HT1080 (cell line): Measurements from ENCODE around the gene PCDH9. TPM values are rescaled to one million over a fixed set of nuclear protein-coding genes. Genes with fewer than 3 reads are reported as not detected.

ENCODE experiments used
- DNase-seq: peaks from one replicate; pipeline ENCODE4 v3.0.0-alpha.2; 2015; ENCODE audit warnings: low read depth
- total RNA-seq: library from RNA; depleted of rRNA; stranded (reverse); fragments of >200 nt; shearing (Covaris generic); gene quantifications from 2 replicates; pipeline ENCODE4 v1.2.3, GENCODE V29; 2014

Gene PCDH9
- total RNA-seq, 1 experiment from 2014 or later = 0.92 TPM

DNA sequence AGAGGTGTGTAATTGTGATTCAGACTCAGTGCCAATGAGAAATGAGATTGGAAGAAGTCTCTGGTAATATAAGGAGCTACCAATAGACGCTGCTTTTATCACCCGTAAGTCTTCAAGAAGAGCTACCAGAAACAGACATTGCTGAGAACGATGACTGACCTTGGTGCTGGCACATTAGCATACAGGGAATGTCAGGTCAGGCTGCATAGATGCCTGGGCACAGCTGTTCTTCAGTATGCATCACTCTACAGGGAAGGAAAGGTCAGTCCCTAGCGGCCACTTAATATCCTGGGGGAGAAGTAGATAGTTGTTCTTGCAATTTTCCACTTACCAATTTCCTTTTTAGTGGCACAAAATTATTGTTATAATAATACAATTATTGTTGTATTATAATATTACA lies 380.4 kb downstream of the PCDH9 start:
- no peak for DNase-seq

DNA sequence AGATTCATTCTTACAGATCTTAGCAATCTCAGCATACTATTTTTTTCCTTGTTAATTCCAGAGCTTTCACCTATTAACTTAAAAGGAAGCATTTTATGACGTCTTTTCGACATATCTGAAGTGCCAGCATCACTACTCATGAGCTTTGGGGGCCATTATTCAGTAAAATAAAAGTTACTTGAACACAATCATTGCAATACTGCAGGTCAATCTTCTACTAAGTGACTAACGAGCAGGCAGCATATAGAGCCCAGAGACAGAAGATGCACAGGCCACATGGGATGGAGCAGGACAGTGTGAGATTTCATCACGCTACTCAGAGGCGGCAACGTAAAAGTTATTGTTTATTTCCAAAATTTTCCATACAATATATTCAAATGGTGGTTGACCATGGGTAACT lies 382.6 kb downstream of the PCDH9 start:
- no peak for DNase-seq

DNA sequence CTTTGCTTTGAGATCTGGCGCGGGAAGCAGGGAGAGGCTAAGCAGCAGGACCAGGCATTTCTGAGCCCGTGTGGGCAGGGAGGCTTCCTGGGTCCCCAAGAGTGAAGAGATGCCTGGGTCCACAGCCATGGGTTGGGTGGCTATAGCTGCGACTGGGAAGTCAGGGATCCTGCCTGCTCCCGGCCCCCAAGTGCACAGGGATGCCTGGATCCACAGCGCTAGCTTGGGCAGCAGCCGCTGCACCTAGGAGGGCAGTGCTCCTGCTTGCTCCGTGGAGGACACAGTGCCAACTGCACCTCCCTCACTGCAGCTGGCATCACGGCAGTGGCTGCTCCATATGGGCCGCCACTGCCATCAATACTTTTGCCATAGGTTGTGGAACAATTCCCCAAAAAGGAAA lies 384.7 kb downstream of the PCDH9 start:
- no peak for DNase-seq

DNA sequence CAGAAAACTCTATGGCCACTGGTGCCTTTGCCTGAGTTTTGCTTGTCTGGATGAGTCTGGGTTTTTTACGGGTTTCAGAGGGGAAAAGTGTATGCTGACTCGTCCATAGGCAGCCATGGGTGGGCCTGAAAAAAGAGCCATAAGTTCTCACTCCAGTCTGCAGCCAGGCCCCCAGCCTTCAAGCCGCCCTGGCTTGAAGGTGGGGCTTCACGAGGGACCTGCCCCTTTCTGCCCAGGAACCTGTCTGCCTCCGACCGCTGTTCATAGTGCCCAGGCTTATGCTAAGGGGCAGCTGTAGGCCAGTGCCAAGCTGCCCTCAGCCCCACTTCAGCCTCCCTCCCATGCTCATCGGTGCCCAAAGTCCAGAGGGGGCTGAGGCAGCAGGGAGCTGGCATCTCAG lies 385.2 kb downstream of the PCDH9 start:
- DNase-seq = no peak

DNA sequence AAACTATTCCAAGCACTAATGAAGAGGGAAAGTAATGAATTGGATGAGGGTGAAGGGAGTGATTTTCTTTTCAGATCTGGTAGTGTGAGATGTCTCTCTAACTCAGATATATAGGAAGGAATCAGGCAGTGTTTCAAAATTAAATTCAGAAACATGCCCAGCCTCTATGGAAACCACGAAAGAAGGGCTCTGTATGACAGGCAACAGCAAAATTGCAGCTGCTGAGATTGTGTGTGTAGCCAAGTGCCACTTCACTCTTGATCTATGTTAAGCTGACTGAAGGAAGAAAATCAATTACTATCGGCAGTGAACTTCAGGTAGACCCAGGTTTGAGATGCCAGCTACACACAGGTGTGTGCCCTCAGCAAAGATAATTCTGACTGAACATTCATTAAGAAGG lies 387.4 kb downstream of the PCDH9 start:
- DNase-seq = no peak

DNA sequence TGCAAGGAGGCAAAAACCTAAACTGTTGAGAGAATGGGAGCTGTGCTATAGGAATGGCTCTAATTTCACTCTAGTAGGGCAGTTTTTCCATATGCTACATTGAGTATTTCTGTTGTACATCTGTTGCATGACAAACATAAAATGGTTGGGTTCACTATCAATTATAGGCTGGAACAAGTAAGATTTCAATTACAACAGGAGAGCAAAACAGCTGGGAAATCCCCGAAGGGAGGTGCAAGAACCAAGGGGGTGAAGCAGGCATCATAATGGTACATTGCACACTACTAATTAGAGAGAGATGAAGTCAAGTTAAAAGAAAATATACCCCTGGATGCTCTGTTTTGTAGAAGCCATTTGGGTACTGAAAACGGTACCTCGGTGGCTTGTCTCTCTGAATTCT lies 389.5 kb downstream of the PCDH9 start:
- DNase-seq = no peak

DNA sequence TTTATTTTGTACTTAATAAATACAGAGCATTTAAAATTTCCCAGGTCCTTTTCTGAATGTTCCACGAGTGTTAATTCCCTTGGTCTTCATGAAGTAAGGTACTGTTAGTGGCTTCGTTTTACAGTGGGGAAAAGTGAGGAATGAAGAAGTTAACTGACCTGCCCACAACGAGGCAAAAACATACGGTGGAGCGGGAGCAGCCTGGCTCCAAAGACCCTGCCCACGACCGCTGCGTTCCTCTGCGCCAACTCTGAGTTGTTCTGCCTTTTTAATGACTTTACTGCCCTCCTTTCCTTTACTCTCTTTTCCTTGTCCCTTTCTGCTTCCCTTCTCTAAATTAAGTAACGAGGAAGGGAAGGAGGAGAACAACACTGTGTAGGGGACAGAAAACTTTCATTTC lies 392.9 kb downstream of the PCDH9 start:
- no peak for DNase-seq

DNA sequence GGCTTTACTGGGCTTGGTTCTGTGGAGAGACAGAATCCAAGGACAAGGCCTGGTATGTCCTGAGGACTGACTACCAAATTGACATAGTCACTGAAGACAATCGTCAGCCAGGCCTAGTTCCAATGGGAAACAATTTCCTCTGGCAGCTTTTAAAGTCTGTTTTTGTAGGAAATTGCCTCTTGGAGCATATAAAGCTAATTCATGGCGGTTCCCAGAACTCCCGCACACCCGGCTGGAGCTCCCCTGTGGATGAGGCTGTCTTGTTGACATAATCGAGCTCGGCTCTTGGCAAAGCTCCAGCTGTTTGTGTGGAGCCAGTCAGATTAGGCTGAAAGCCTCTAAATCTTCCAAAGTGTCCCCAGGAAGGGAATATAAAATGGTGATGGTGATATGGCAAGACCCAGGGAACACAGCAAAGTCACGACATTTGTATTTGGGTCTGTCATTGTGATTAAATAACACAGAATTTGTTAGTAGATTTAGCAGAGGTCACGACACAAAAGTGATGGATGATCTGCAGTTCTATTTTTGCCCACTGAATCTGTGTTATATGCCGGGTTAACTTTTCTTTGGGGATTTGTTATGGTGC lies 395.0 kb downstream of the PCDH9 start:
- DNase-seq = no peak

DNA sequence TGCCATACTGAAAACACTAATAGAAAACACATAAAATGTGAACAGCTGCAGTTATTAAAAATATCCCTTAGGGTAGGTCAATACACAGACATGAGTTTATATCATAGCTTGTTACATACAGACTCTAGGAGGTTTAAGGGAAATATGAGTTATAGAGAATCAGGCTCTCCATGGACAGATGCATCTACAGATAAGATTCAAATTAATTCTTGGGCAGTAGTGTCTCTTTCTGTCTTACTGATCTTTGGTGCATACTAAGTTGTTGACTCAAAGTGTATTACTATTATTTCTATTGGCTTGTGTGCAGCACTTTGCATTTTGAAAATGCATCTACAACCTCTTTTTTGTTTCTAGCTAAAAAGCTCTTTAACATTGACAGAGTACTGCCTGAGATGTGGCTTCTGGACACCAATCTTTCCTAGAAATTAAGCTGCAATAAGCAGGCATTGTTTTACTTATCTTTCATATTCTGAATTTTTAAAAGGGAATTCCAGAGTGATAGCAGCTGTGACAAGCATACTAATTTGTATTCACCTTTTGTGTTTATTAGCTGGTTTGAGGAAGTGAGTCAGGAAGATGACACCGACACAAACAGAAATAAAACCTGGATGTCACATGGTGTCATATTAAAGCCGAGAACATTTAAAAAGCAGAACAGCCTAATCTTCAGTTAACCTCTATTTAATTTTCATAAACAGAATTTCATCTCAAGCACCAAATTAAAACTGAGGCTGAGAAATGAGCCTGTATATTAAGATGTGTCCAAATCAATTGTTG lies 399.0 kb downstream of the PCDH9 start:
- DNase-seq = peak; percentile 7

DNA sequence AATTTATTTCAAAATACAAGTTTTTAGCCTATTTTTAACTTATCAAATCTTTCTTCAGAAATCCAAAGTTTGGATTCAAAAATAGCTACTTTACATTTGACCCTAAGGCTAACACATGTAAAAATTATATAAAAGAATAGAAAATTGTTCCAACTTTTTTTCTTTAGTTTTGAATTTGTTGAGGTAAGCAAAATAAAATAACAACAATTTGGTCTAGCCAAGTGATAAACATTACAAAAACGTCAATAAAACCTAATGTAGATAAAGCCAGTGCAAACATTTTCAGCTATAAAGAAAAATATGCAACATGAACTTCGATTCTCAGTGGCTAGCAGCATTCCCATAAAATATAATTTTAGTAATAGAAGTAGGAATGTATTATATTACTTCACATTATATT lies 400.3 kb downstream of the PCDH9 start:
- DNase-seq = no peak

DNA sequence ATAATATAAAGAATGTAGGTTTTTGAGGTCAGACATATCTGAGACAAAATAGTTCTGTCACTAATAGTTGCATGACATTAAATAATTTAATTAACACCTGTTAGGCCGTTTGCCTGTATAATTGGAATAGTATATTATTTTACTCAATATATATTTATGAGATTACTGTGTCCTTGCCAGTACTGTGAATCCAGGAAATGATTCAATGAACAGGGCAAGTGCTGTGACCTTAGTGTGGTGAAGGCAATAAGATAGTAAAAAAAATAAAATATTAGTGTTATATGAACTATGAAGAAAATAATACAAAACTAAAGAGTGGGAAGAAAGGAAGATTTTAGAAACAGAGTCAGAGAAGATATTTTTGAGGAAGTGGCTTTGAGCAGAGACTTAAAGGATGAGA lies 403.7 kb downstream of the PCDH9 start:
- no peak for DNase-seq

DNA sequence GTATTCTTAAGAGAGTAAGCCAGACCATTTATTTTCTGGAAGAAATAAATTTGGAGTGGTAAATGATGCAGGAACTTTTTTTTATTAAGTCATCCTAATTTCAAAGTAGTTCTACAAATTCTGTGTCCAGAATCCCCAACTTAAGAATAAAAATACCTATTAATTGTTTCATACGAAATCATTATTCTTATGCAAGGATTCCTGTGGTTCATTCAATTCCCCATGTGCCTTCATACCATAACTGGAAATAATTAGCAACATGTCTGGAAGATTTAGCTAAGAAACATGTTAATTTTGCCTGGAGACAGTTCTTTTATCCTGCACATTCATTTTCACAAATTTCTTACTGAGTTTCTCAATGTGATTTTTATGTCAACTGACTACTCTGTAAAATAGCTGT lies 408.6 kb downstream of the PCDH9 start:
- no peak for DNase-seq

DNA sequence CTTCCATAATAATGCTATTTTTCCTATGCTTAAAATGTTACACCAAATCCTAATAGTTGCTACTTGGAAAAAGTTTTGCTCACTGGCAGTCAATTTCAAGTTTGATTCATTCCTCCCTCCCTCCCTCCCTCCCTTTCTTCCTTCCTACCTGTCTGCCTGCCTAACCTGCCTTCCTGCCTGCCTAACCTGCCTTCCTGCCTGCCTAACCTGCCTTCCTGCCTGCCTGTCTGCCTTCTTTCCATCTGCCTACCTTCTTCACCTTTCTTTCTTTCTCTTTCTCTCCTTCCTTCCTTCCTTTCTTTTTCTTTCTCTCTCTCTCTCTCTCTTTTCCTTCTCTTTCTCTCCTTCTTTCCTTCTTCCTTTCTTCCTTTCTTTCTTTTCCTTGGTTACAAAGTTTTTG lies 418.7 kb downstream of the PCDH9 start:
- no peak for DNase-seq

DNA sequence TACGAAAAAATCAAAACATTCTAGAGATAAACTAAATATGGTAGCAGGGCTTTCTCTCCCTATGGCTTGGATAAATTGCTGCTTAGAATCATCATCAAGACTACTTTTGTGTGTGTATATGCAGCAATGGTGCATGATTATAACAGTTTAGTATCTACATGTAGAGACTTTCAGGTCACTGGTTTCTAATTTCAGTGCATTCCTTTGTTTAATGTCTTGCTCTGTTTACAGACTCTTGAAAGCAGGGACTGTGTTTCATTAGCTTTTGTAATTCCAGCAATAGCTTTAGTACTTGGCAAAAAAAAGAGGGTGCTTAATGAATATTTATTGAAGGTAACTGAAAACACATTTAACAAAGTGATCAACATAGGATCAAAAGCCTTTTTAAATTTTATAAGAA lies 420.7 kb downstream of the PCDH9 start:
- no peak for DNase-seq

DNA sequence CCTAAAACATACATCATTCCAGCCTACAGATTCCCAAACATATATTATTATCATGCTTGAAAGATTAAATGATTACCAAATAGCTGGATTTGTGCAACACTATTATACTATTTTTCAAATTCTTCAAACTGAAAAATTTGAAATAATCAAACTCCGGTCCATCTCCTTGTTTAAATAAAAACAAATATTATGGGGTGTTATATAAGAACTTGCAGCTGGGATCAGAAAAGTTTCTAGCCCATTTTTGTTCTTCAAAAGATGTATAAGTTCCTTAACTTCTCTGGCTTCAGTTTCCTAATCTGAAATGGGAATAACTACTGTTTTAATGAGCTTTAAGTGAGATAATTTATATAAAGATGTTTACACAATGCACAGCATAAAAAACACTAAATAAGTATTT lies 422.9 kb downstream of the PCDH9 start:
- DNase-seq = no peak

DNA sequence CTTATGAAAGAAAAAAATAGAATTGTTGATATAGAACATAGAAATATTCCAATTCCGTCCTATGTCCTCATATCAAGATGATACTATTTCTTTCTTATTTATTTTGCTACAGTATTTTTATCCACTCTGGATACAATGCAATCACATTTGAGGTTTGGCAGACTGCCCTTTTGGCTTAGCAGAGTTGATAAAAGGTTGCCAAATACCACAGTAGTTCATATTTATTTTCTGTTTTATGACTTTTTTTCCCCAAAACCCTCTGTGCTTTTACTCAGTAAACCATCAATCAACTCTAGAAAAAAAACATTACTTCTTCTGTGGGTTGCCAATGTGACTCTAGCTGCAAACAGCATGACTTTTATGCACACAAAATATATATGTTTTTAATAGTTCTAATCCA lies 424.5 kb downstream of the PCDH9 start:
- no peak for DNase-seq

DNA sequence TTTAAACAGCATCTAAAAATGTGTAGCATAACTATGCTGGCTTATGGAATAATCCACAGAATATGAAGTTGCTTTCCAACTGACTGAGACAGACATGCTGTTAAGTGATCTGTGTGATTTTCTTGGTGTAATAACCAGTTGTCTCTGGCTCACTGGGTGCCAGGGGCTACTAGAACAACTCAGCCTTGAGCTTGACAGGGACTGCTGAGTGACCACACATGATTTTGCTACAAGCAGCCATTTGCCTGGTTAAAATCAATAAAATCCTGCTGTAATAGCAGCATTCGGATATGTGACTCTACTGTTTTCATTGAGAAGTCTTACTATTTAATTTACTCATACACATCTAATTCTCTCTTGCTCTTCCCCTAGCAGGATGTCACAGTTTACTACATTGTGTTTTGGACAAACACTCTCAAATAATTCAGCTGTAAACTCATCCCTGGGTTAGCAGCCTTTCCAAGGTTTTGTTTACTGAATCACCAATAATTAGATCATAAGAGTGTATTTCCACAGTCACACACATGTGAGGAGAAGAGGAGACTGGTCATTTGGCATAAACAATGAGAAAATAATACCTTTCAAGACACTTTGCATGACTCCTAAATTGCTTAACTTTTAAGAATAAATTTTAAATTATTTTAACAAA lies 426.2 kb downstream of the PCDH9 start:
- DNase-seq = no peak

DNA sequence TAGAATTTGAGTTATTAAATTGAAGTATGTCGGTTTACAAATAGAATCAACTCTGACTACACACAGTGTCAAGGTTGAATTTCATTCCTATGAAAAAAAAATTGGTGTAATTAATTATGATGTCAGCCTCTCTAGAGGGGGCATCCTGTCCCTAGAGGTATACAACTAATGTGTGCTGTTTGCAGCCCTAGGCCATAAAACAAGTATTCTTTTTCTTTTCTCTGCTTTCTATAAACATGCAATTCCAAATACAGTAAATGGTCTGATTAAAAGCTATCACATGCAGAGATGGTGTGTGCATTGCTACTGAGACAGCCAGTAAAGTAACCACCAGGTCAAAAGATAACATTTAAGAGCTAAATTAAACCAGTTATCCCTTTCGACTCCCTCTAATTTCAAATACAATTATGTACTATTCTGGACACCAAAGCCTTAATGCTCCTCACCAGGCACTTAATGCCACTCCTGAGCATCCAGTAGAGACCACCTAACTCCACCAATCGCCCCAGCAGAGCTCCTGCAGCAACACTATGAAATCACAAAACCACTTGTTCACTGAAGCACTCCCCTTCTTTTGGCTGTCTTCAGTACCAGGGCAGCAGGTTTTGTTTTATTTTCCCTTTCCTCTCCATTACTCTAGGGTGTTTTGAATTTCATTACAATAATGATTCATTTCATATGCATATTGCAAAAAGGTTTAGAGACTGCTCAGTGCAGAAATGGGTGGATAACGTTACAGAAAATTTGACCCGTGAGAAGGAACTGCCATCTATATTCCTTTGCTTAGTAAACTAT lies 426.9 kb downstream of the PCDH9 start:
- DNase-seq = no peak

DNA sequence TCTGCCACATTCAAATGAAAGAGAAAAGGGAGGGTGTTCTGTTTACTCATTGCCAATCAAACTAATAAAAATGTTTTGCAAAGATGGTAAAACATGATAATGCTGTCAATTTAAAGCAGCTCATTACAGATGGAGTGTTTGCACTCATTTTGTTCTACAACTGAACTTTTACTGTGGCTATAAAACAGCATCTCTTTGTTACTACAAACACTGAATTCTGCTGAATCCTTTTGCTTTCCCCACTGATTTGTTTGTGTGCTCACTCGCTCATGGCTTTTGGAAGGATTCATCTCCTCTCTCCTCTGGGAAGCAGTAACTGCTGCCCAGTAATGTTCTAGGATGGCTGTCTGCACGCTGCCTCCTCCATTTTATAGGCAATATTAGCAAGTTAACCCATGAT lies 434.5 kb downstream of the PCDH9 start:
- no peak for DNase-seq

DNA sequence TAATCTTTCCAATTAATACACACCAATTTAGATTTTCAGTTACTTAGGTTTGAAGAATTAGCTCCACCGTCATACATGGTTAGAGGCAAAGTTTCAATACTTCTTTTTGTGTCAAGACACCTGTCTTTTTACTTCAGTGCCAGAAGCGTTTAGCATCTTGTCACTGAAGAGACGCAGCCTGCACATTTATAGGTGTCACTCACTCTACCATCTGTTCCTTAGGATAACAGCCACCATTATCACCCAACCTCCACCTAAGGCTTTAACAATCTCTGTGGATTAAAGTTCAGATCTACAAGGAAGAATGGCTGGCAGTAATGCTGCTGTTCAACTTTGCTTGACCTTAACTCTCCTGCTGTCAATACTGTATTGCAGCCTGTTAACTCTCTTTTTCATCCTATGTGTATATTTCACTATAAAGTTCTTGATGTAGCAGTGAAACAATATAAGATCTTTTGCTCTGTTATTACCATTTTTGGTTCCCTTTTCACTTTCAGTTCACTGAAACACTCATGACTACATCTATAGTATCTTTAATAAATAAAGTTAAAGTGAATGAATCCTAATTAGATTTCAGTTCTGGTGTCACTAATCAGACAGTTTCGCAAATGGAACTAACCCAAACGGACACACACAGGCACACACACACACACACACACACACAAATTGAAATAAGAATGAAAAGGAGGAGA lies 435.6 kb downstream of the PCDH9 start:
- no peak for DNase-seq

DNA sequence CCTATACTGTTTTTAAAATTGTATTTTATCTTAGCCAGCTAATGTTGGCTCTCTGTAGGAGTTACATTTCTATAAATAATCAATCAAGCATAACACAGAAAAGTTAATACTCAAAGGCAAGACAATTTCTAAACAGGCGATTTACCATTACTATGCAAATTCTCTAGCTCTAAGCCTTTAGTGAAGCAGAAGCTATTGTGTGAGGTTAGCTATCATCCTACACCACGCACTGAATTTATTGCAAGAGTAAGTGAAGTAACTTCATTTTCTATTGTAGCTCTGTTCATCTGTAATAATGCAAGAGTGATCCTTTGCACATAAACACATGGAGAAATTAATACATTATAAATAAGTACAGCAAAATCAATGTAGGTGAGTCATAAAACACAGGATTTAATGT lies 439.3 kb downstream of the PCDH9 start:
- DNase-seq = no peak

DNA sequence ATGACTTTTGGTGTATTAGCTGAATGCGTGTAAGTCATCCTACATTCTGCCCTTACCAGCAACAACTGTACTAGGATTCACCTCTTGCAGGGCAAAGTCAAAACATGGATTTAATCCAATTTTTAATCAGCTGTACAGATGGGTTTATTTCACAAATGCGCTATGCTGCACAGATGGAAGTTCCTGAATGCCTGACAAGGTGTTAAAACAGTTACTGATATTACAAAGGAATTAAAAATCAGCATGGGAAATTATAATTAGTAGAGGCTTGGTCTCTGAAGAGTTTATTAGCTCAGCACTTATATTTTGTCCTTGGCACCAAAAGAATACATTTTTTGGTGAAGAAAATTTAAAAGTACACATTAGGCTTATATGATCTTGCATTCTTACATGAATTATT lies 448.9 kb downstream of the PCDH9 start:
- no peak for DNase-seq
